HEK293T (cell line): ENCODE data around the gene LRRC74A.

Source experiments
- BHLHE40 ChIP-seq: fragments of 450-650 bp; IDR thresholded peaks from 2 replicates; pipeline ENCODE4 v1.6.1; 2016; ENCODE audit warnings: mild to moderate bottlenecking, moderate library complexity, borderline replicate concordance
- CTBP1 ChIP-seq: fragments of 450-650 bp; IDR thresholded peaks from 2 replicates; pipeline ENCODE4 v1.6.1; 2016; ENCODE audit warnings: borderline replicate concordance
- ELF4 ChIP-seq: fragments of 450-650 bp; IDR thresholded peaks from 2 replicates; pipeline ENCODE4 v1.6.1; 2017; ENCODE audit warnings: antibody characterized with exemption
- FOXM1 ChIP-seq: fragments of 450-650 bp; IDR thresholded peaks from 2 replicates; pipeline ENCODE4 v1.6.1; 2017; ENCODE audit warnings: mild to moderate bottlenecking, borderline replicate concordance
- NFRKB ChIP-seq: fragments of 450-650 bp; IDR thresholded peaks from 2 replicates; pipeline ENCODE4 v1.6.1; 2016; ENCODE audit warnings: mild to moderate bottlenecking, moderate library complexity
- PKNOX1 ChIP-seq: fragments of 450-650 bp; IDR thresholded peaks from 2 replicates; pipeline ENCODE4 v1.6.1; 2016
- SP1 ChIP-seq: fragments of 450-650 bp; IDR thresholded peaks from 2 replicates; pipeline ENCODE4 v1.6.1; 2017
- SUZ12 ChIP-seq: fragments of 450-650 bp; IDR thresholded peaks from 2 replicates; pipeline ENCODE4 v1.6.1; 2016; ENCODE audit warnings: mild to moderate bottlenecking
- TARDBP ChIP-seq: fragments of 450-650 bp; IDR thresholded peaks from 2 replicates; pipeline ENCODE4 v1.6.1; 2016

GRCh38 chr14:76901171-76902055 is 75.2 kb downstream of the LRRC74A start:
- TF ChIP-seq BHLHE40 (no peak), PKNOX1 (no peak), NFRKB (no peak), TARDBP (no peak), ELF4 (no peak), SP1 (no peak), CTBP1 (no peak), SUZ12 (no peak), FOXM1 (no peak)
